Rectal smooth muscle tissue (tissue), 1 donor: ENCODE results near the gene ZKSCAN3.
"Not testable (repeated sequence)": the region's sequence is repeated elsewhere in the genome, so short reads cannot be mapped to it uniquely, and the experiment has no call there.

Source experiments
- H3K27ac ChIP-seq: one replicate; pipeline ENCODE4 v1.7.0; 2013; ENCODE audit warnings: low read depth, low read length, inconsistent platforms
- H3K27me3 ChIP-seq: one replicate; pipeline ENCODE4 v1.7.0; 2013; ENCODE audit warnings: low read length; ENCODE audit not compliant: control insufficient read depth, insufficient read depth
- H3K36me3 ChIP-seq: one replicate; pipeline ENCODE4 v1.7.0; 2013; ENCODE audit warnings: low read length; ENCODE audit not compliant: control insufficient read depth, insufficient read depth
- H3K4me1 ChIP-seq: one replicate; pipeline ENCODE4 v1.7.0; 2013; ENCODE audit warnings: low read length; ENCODE audit not compliant: control insufficient read depth, insufficient read depth
- H3K4me3 ChIP-seq: one replicate; pipeline ENCODE4 v1.7.0; 2013; ENCODE audit warnings: low read length
- H3K9ac ChIP-seq: one replicate; pipeline ENCODE4 v1.7.0; 2013; ENCODE audit warnings: low read length

Gene ZKSCAN3

DNA sequence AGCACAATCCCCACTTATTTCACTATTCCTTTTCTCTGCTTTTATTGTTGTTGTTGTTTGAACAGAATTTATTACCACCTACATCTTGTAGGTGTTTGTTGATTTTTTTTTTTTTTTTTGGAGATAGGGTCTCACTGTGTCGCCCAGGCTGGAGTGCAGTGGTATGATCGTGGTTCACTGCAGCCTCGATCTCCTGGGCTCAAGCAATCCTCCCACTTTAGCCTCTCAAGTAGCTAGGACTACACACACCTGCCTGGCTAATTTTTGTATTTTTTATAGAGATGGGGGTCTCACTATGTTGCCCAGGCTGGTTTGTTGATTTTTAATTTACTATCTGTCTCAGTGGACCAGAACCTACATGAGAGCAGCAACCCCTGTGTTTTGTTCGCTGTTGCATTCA lies 46.2 kb downstream of the ZKSCAN3 start:
- Histone ChIP-seq H3K4me3 (no peak overlapping the region), H3K4me1 (peaks cover 3% of the 10 kb centered on the region), H3K9ac (no peak overlapping the region), H3K36me3 (peaks cover 6% of the 10 kb centered on the region), H3K27me3 (no peaks in the 10 kb centered on the region), H3K27ac (no peak overlapping the region)

DNA sequence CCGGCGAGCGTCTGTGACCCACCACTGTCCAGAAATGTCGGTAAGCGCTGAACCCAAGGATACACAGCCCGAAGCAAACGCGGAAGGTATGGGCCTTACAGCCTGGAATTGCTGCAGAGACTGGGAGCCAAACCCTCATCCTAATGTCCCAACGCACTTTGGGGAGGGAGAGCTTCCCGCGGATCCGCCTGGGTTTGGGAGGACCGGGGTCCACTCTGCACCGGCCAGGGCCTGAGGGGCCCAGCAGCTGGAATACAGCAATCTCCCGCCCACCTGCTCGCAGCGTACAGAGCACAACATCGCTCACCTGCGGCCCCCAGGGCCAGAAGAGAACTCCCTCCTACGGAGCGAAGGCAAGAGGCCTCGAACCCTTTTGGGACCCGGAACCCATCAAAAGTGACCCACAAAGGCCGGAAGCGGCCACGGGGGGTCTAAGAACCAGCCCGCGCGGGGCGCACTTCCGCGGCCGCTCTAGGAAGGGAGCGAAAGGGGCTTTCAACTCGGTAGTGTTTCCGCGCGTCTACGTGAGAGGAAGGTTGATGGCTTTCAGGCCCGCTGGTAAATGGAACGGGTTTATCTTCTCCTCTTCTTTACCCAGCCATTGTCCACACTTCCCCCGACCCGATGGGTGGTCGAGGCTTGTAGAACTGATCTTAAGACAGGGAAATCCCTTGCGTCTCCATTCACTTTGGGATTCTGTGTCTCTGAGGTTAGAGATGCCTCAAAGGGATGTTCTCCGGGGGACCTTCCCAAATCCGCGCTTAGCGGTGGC lies 49.8 kb downstream of the ZKSCAN3 start, which contains the start of gene ZSCAN12:
Gene ZSCAN12 (minus strand): TSS at position 398 of the 772 bp plus-strand sequence. CDS start 1,342 bp downstream, outside the sequence.
- H3K4me3 ChIP-seq: peak within 1 kb of the TSS; percentile 88
- H3K36me3 ChIP-seq: no peaks in the 10 kb centered on the region
- peaks cover 3% of the 10 kb centered on the region for H3K4me1 ChIP-seq
- peak within 1 kb of the TSS; percentile 65 for H3K27ac ChIP-seq
- no peaks in the 10 kb centered on the region for H3K27me3 ChIP-seq
- H3K9ac ChIP-seq: peak within 1 kb of the TSS; percentile 61

DNA sequence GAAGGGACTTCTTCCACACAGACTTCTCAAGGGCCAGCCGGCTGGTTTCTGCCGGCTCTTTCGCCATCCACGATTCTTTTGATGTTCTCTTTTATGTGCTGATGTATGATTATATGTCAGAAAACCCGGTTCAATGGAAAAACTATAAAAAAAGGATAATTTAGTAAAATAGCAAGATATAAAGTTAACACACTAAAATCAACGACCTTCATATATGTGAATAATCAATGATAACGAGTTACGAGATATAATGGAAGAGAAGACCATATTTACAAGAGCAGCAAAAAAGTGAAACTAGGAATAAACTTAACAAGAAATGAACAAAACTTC lies 50.3 kb downstream of the ZKSCAN3 start:
- H3K27ac ChIP-seq: peak overlapping the region; percentile 65
- peak overlapping the region; percentile 88 for H3K4me3 ChIP-seq
- peaks cover 3% of the 10 kb centered on the region for H3K4me1 ChIP-seq
- H3K9ac ChIP-seq: peak overlapping the region; percentile 61
- no peaks in the 10 kb centered on the region for H3K27me3 ChIP-seq
- no peaks in the 10 kb centered on the region for H3K36me3 ChIP-seq

DNA sequence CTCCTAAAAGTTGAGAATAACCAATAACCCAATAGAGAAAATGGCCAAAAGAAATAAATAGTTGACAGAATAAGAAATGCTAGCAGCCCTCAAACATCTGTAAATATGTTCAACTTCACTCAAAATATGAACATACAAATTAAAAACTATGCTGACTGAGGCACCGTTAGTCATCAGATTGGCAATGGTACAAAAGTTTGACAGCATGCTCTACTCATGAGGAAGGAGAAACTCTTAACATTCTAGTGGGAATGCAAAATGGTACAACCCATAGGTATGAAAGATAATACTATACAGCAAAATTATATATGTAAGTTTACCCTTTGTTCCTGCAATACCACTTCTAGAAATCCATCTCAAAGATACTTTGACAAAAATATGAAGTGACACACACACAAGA lies 51.4 kb downstream of the ZKSCAN3 start:
- Histone ChIP-seq H3K27me3 (no peaks in the 10 kb centered on the region), H3K36me3 (no peaks in the 10 kb centered on the region), H3K4me1 (peaks cover 3% of the 10 kb centered on the region), H3K9ac (no peak overlapping the region), H3K4me3 (no peak overlapping the region), H3K27ac (no peak overlapping the region)

DNA sequence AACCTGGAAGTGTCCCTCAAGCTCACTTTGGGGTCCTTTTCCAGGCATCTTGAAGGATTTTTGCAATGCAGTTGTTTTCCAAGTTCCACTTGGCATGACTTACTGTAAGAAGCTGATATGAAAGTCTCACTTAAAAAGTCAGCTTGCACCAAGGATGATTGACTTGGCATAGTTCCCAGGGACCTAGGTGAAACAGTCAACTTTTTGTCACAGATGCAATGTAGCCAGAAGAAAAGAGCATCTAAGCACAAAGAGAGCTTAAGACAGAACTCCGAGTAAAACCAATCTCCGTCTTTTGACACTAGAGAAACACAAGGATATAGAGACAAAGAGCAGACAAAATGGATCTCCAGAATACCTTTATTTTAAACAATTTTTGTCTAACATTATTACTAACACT lies 52.5 kb downstream of the ZKSCAN3 start:
- no peaks in the 10 kb centered on the region for H3K27me3 ChIP-seq
- H3K27ac ChIP-seq: no peak overlapping the region
- H3K36me3 ChIP-seq: no peaks in the 10 kb centered on the region
- H3K9ac ChIP-seq: no peak overlapping the region
- no peak overlapping the region for H3K4me3 ChIP-seq
- peaks cover 3% of the 10 kb centered on the region for H3K4me1 ChIP-seq

DNA sequence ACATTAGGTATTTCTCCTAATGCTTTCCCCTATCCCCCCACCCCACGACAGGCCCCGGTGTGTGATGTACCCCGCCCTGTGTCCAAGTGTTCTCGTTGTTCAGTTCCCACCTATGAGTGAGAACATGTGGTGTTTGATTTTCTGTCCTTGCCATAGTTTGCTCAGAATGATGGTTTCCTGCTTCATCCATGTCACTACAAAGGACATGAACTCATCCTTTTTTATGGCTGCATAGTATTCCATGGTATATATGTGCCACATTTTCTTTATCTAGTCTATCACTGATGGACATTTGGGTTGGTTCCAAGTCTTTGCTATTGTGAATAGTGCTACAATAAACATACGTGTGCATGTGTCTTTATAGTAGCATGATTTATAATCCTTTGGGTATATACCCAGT lies 54.2 kb downstream of the ZKSCAN3 start:
- H3K36me3 ChIP-seq, H3K9ac ChIP-seq, H3K4me3 ChIP-seq, H3K27me3 ChIP-seq, H3K4me1 ChIP-seq, H3K27ac ChIP-seq: not testable (repeated sequence)

DNA sequence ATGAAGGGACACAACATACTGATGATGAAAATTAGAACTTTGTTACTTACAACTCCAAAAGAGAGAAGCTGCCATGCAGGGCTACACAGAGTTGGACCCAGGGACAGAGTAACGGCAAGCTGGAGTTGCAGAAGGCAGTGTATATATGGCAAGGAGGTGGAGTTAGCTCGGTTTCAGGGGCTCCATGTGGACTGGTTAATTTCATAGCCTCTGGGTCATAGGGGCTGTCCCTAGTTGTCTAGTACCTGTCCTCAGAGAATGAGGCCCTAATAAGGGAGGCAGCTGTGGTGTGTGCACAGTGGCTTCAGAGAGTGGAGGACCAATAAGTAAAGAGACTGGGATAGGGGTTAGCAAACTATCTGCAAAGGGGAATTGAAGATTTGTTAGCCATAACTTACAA lies 57.7 kb downstream of the ZKSCAN3 start:
- Histone ChIP-seq H3K9ac (no peak overlapping the region), H3K27me3 (no peaks in the 10 kb centered on the region), H3K27ac (no peak overlapping the region), H3K36me3 (no peaks in the 10 kb centered on the region), H3K4me3 (no peak overlapping the region), H3K4me1 (no peaks in the 10 kb centered on the region)

DNA sequence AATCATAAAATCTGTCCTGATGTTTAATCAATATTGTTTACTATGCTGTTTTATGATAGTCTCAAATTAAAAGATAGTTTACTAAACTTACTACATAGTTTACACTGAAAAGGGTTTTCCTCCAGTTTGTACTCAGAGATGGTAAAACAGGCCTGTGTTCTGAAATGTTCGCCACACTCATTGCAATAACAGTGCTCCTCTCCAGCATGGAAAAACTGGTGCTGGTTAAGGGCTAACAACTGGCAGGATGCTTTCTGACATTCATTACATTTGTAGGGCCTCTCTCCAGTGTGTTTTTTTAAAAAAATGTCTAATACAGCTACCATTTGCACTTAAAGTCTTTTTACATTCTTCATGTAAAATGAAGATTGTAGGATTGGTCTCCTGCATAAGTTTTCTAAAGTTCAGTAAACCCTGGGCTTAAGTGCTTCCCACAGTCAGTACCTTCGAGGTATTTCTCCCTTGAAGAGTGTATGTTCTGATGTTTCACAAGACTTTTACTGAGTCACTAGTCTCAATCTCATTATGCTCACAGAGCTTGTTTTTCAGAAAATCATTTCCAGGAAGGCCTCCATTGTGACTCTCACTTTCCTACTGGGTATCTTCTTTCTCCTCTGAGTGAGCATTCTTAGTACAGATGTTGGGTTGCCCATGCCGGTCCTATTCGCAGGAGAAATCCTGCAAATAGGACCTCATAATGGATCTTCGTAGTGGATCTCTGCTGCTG lies 58.5 kb downstream of the ZKSCAN3 start:
- H3K9ac ChIP-seq: no peak overlapping the region
- no peaks in the 10 kb centered on the region for H3K36me3 ChIP-seq
- H3K27ac ChIP-seq: no peak overlapping the region
- no peaks in the 10 kb centered on the region for H3K4me1 ChIP-seq
- H3K27me3 ChIP-seq: no peaks in the 10 kb centered on the region
- no peak overlapping the region for H3K4me3 ChIP-seq

DNA sequence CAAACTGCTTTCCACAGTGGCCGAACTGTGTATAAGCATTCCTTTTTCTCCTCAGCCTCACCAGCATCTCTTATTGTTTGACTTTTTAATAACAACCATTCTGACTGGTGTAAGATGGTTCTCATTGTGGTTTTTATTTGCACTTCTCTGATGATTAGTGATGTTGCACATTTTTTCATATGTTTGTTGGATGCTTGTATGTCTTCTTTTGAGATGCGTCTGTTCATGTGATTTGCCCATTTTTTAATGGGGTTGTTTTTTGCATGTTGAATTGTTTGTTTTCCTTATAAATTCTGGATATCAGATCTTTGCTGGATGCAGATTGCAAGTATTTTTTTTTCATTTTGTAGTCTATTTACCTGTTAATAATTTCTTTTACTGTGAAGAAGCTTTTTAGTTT lies 61.0 kb downstream of the ZKSCAN3 start:
- H3K27me3 ChIP-seq: no peaks in the 10 kb centered on the region
- H3K9ac ChIP-seq: no peak overlapping the region
- no peaks in the 10 kb centered on the region for H3K4me1 ChIP-seq
- H3K4me3 ChIP-seq: no peak overlapping the region
- H3K27ac ChIP-seq: no peak overlapping the region
- no peaks in the 10 kb centered on the region for H3K36me3 ChIP-seq

DNA sequence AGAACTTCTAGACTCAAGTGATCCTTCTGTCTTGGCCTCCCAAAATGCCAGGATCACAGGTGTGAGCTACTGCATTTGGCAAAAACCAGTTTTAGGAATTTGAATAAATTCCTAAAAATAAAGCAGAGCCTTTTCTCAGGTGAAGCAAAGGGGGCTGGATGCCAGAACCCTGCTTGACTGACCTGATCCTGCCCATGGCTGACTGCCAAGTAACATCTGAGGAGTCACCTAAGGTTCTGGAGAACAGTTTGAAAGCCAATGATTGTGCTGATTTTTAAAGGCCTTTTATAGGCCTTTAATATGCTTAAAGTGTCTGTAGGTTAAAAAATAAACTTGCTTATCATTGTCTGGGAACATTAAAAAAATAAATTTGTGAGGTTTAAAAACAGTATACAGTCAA lies 63.9 kb downstream of the ZKSCAN3 start:
- Histone ChIP-seq H3K27me3 (no peaks in the 10 kb centered on the region), H3K36me3 (no peaks in the 10 kb centered on the region), H3K4me3 (no peak overlapping the region), H3K9ac (no peak overlapping the region), H3K27ac (no peak overlapping the region), H3K4me1 (no peaks in the 10 kb centered on the region)
